PFSK-1 (cell line): ENCODE measurements around the gene LRP2. TPM values are rescaled to one million over a fixed set of nuclear protein-coding genes. Genes with fewer than 3 reads are reported as not detected.

Source experiments
- FOXP2 ChIP-seq: optimal IDR thresholded peaks from 2 replicates; pipeline ENCODE3; 2011; ENCODE audit warnings: borderline replicate concordance, control low read depth, inconsistent platforms; ENCODE audit not compliant: insufficient read depth; ENCODE audit errors: extremely low read length, extremely low read depth
- POLR2AphosphoS5 ChIP-seq: IDR thresholded peaks from 2 replicates; pipeline ENCODE4 v1.6.1; 2012; ENCODE audit warnings: low read depth, mild to moderate bottlenecking, control low read depth, low read length, moderate library complexity
- SIN3A ChIP-seq: IDR thresholded peaks from 2 replicates; pipeline ENCODE4 v1.6.1; 2012; ENCODE audit warnings: mild to moderate bottlenecking, low read length, moderate library complexity, borderline replicate concordance; ENCODE audit not compliant: insufficient read depth
- TAF1 ChIP-seq: IDR thresholded peaks from 2 replicates; pipeline ENCODE4 v1.6.1; 2012; ENCODE audit warnings: low read length, control low read depth, borderline replicate concordance; ENCODE audit not compliant: insufficient read depth
- polyA plus RNA-seq: library from polyadenylated mRNA; unstranded; fragments of >200 nt; gene quantifications from one replicate; pipeline ENCODE4 v1.2.1, GENCODE V29; 2012; ENCODE audit warnings: low read depth, missing spikeins; ENCODE audit not compliant: insufficient read length
- TF ChIP-seq, protein P1 (sequence below), 2 experiments: IDR thresholded peaks; 2 replicates each; pipeline versions ENCODE4 v1.6.1 to v1.8.0; 2011 to 2012; ENCODE audit warnings: low read depth in 2 of 2, low read length in 2 of 2, control low read depth in 1 of 2, inconsistent platforms in 1 of 2, mild to moderate bottlenecking in 1 of 2, moderate library complexity in 1 of 2; ENCODE audit not compliant: insufficient read depth in 1 of 2

Gene LRP2
- polyA plus RNA-seq = not detected

DNA sequence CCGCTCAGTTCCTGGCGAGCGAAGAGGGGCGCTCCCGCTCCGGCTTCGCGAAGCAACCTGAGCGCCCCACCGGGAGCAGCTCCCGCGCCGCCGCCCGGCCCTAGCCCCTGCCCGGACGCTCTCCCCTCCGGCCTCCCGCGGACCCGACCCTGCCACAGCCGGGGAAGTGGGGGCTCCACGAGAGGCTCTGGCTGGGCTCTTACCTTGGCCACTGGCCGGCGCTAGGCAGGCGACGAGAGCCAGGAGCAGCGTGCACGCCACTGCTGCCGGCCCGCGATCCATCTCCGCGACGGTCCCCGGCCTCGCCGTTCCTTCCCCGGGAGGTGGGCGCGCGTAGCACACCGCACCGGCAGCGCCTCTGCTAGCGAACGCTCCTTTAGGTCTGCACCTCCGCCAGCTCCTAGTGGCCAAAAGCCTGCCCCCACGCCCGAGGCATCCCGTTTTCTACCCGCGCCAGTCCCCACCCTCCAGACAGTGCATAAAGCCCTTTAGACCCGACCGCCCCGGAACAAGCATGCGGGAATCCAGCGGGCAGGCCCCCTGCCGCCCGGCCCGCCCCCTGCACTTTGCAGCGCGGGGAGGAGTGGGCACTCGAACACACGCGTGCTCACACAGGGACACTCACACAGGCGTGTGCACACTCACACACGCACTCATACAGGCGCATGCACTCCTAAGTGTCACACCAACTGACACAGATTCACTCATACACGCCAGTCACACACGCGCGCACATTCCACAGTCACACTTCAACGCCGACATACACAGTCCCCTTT, at the start of gene LRP2:
Gene LRP2 (minus strand): TSS at position 417 of the 776 bp plus-strand sequence. CDS start 135 bp downstream, at position 282.
- TF ChIP-seq TAF1 (no peak), SIN3A (no peak), FOXP2 (no peak), POLR2AphosphoS5 (no peak)
- TF ChIP-seq, protein P1, sequence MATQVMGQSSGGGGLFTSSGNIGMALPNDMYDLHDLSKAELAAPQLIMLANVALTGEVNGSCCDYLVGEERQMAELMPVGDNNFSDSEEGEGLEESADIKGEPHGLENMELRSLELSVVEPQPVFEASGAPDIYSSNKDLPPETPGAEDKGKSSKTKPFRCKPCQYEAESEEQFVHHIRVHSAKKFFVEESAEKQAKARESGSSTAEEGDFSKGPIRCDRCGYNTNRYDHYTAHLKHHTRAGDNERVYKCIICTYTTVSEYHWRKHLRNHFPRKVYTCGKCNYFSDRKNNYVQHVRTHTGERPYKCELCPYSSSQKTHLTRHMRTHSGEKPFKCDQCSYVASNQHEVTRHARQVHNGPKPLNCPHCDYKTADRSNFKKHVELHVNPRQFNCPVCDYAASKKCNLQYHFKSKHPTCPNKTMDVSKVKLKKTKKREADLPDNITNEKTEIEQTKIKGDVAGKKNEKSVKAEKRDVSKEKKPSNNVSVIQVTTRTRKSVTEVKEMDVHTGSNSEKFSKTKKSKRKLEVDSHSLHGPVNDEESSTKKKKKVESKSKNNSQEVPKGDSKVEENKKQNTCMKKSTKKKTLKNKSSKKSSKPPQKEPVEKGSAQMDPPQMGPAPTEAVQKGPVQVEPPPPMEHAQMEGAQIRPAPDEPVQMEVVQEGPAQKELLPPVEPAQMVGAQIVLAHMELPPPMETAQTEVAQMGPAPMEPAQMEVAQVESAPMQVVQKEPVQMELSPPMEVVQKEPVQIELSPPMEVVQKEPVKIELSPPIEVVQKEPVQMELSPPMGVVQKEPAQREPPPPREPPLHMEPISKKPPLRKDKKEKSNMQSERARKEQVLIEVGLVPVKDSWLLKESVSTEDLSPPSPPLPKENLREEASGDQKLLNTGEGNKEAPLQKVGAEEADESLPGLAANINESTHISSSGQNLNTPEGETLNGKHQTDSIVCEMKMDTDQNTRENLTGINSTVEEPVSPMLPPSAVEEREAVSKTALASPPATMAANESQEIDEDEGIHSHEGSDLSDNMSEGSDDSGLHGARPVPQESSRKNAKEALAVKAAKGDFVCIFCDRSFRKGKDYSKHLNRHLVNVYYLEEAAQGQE (IDR thresholded peaks at IDR 0.05; ENCODE audit: insufficient read depth in 1 of 2, low read depth in 2 of 2, low read length in 2 of 2) = no peak

DNA sequence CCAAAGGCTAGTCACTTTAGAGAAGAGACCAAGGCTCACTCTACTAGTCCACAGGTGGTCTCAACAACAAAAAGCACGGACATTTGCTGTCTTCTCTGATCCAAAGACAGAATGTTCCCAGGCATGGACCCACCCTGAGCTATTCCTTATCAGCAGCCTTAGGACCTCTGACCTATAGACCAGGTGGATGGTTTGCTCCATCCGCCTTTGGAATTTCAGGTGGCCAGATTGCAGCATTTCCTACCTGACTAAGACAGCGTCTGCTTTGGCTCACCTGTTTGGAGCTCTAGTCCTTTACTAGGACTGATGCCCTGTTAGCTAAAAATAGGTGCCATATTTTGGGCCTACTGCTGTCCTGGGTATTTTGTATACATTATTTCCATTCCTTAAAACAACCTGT, 44.6 kb upstream of the LRP2 start:
- TF ChIP-seq SIN3A = no peak
- TF ChIP-seq, protein P1 (IDR thresholded peaks at IDR 0.05; ENCODE audit: insufficient read depth in 1 of 2, low read depth in 2 of 2, low read length in 2 of 2) = no peak
- TF ChIP-seq FOXP2 = no peak
- TF ChIP-seq TAF1 = no peak
- TF ChIP-seq POLR2AphosphoS5 = no peak

DNA sequence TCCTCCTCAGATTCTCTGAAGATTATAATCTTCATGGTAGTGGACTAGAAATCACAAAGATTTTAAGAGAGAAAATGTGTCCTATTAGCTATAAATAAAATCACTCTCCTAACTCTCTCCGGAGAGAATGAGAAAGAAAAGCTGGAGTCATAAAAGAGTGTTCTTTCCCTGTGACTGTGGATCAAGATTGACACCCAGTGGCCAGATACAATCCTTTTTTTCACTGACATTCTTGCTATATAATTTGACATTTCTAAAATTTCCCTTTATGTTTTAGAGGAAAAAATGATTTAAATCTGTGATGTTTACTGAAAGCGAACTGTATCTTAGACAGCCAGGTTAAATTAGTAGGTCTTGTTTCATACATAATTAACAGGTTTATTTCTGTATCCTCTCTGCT, 35.4 kb upstream of the LRP2 start:
- TF ChIP-seq POLR2AphosphoS5 (no peak), FOXP2 (no peak), SIN3A (no peak), TAF1 (no peak)
- TF ChIP-seq, protein P1 (IDR thresholded peaks at IDR 0.05; ENCODE audit: insufficient read depth in 1 of 2, low read depth in 2 of 2, low read length in 2 of 2) = no peak

DNA sequence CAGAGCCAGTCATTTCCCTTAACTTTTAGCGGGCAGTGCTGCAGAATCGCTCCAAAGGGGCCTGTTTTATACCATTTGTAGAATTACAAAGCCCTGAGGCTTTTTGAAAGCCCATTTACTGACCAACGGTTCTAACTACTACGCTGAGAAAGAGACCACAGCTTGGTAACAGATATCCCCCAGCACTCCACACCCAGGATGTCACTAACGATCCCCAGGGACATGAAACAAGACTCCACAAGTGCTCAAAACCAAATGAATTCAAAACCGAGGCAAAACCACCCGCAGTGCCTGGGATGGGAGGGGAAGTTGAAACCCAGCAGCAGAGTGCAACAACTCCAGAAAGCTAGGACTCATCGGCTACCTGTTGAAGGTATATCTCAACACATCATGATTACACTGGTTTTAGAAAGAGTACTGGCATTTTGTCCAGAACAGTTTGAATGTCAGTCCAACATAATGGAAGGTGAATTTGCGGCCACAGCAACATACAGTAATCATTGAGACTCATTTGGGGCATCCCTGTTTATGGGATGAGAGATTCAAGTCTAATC, 33.6 kb upstream of the LRP2 start:
- TF ChIP-seq TAF1 (no peak), POLR2AphosphoS5 (no peak)
- TF ChIP-seq, protein P1 (IDR thresholded peaks at IDR 0.05; ENCODE audit: insufficient read depth in 1 of 2, low read depth in 2 of 2, low read length in 2 of 2) = no peak
